Measurements from ENCODE around the gene ZNF678.

DNA sequence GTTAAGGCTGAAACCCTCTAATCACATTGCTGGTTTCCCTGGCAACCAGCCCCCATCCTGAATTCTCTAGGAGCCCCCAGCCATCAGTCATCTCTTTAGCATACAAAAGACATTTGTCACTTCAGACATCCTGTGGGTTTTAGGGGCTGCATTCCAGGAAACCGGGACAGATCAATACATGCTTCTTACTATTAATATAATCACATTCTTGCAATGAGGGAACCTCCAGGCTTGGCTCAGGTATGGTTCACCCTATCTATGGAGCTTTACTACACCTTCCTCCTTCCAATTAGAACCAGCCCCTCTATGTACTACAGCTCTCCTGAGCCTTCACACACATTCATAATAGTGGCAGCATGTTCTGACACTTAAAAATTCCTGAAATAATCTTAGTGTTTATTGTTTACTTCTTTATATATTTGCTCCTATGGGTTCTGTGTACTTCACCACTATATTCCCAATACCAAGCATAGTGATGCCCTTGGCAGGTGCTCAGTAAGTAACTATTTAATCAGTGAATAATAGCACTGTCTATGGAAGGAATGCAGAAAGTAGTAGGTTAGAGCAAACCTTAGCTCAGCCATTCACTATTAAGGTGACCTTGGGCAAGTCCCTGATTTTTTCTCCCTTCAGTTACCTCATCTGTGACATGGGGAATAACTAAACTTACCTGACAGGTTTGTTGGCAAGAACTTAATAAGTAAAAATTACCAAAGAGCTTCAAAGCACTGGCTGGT, 59.6 kb downstream of the ZNF678 start:
- no peak for TF ChIP-seq EZH2 (IDR thresholded peaks at IDR 0.05; ENCODE audit: borderline replicate concordance, low read length)
- TF ChIP-seq, protein P1, sequence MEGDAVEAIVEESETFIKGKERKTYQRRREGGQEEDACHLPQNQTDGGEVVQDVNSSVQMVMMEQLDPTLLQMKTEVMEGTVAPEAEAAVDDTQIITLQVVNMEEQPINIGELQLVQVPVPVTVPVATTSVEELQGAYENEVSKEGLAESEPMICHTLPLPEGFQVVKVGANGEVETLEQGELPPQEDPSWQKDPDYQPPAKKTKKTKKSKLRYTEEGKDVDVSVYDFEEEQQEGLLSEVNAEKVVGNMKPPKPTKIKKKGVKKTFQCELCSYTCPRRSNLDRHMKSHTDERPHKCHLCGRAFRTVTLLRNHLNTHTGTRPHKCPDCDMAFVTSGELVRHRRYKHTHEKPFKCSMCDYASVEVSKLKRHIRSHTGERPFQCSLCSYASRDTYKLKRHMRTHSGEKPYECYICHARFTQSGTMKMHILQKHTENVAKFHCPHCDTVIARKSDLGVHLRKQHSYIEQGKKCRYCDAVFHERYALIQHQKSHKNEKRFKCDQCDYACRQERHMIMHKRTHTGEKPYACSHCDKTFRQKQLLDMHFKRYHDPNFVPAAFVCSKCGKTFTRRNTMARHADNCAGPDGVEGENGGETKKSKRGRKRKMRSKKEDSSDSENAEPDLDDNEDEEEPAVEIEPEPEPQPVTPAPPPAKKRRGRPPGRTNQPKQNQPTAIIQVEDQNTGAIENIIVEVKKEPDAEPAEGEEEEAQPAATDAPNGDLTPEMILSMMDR (conservative IDR thresholded peaks at IDR 0.05 in 1 of 2, IDR thresholded peaks at IDR 0.05 in 1 of 2; ENCODE audit: extremely low read depth in 1 of 2, insufficient read depth in 1 of 2, low read depth in 1 of 2, low read length in 2 of 2), result no peak
